Stomach smooth muscle (tissue), 2 donors: ENCODE data around the gene RHBDD3.

Source experiments
- H3K27ac ChIP-seq: one replicate; pipeline ENCODE4 v1.7.0; 2013; ENCODE audit warnings: mild to moderate bottlenecking, low read length, inconsistent platforms
- H3K27me3 ChIP-seq, 2 donors: one replicate each; pipeline ENCODE4 v1.7.0; 2013; ENCODE audit warnings: low read length in 2 of 2; ENCODE audit not compliant: insufficient read depth in 2 of 2, control insufficient read depth in 1 of 2
- H3K36me3 ChIP-seq, 2 donors: one replicate each; pipeline ENCODE4 v1.7.0; 2013; ENCODE audit warnings: low read length in 2 of 2; ENCODE audit not compliant: control insufficient read depth in 2 of 2, insufficient read depth in 2 of 2
- H3K4me1 ChIP-seq: one replicate; pipeline ENCODE4 v1.7.0; 2013; ENCODE audit warnings: low read length; ENCODE audit not compliant: control insufficient read depth, insufficient read depth
- H3K4me3 ChIP-seq, 2 donors: one replicate each; pipeline ENCODE4 v1.7.0; 2013; ENCODE audit warnings: low read length in 2 of 2
- H3K9ac ChIP-seq, 2 donors: one replicate each; pipeline ENCODE4 v1.7.0; 2013; ENCODE audit warnings: low read length in 2 of 2, mild to moderate bottlenecking in 1 of 2
- H3K9me3 ChIP-seq, 2 donors: one replicate each; pipeline ENCODE4 v1.7.0; 2013; ENCODE audit warnings: low read length in 2 of 2; ENCODE audit not compliant: control insufficient read depth in 2 of 2
- donor health status: healthy.
- donor health status: Pancreatic carcinoma.

RHBDD3 gene

DNA sequence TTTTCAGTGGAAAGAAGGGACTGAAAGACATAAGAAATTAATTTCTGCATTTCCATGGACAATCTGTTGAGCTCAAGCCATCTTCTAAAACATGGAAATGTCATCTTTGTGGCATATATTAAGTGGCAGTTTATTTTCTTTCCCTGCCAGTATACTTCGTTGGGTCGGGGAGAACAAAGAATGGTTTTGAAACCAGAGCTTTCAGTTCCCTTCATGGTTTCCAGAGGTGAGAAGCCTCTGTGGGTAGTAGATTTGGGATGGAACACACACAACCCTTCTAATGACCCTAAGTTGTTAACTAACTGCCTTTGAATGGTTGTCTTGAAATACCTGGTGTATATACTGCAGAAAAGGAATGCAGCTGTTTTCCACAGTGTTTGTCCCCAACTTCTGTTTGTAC is 21.1 kb upstream of the RHBDD3 start:
- Histone ChIP-seq H3K9me3 (no peaks in the 10 kb centered on the region), H3K9ac (no peak overlapping the region), H3K27me3 (no peaks in the 10 kb centered on the region), H3K4me3 (no peak overlapping the region), H3K27ac (no peak overlapping the region), H3K36me3 (peaks cover 49 to 57% of the 10 kb centered on the region in 2 donors), H3K4me1 (no peaks in the 10 kb centered on the region)

DNA sequence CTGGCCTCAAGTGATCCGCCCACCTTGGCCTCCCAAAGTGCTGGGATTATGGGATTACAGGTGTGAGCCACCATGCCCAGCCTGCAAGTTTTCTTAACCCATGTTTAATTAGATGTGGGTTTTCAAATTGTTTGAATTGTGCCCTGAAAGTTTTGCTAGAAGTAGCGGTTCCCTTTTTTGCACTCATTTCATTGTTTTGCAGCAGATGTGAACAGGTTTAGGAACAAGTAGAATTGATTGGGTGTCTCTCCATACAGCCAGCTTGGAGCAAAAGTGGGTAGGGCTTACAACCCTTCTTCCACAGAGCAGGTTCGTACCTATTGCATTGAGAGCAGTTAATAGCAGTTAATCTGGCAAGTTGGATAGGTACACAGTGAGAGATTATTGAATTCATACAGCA is 16.4 kb upstream of the RHBDD3 start:
- H3K4me1 ChIP-seq: no peaks in the 10 kb centered on the region
- no peak overlapping the region for H3K27ac ChIP-seq
- H3K9ac ChIP-seq: no peak overlapping the region
- no peak overlapping the region for H3K4me3 ChIP-seq
- no peaks in the 10 kb centered on the region for H3K27me3 ChIP-seq
- H3K36me3 ChIP-seq: peaks cover 53 to 54% of the 10 kb centered on the region in 2 donors
- no peaks in the 10 kb centered on the region for H3K9me3 ChIP-seq

DNA sequence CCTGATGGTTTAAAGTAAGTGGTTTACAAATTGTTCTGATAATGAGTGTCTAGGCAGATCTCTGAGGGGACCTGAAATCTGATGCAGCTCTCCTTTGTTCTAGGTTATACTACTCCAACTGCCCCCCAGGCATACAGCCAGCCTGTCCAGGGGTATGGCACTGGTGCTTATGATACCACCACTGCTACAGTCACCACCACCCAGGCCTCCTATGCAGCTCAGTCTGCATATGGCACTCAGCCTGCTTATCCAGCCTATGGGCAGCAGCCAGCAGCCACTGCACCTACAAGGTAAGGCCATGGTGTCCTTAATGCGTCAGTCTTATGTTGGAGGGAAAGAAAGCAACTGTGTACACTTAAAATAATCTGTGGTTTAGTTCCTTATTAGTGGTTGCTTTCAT is 10.1 kb upstream of the RHBDD3 start:
- Histone ChIP-seq H3K27ac (no peak overlapping the region), H3K4me3 (no peak overlapping the region), H3K4me1 (no peaks in the 10 kb centered on the region), H3K36me3 (peaks cover 42 to 47% of the 10 kb centered on the region in 2 donors), H3K9me3 (no peaks in the 10 kb centered on the region), H3K9ac (no peak overlapping the region), H3K27me3 (no peaks in the 10 kb centered on the region)

DNA sequence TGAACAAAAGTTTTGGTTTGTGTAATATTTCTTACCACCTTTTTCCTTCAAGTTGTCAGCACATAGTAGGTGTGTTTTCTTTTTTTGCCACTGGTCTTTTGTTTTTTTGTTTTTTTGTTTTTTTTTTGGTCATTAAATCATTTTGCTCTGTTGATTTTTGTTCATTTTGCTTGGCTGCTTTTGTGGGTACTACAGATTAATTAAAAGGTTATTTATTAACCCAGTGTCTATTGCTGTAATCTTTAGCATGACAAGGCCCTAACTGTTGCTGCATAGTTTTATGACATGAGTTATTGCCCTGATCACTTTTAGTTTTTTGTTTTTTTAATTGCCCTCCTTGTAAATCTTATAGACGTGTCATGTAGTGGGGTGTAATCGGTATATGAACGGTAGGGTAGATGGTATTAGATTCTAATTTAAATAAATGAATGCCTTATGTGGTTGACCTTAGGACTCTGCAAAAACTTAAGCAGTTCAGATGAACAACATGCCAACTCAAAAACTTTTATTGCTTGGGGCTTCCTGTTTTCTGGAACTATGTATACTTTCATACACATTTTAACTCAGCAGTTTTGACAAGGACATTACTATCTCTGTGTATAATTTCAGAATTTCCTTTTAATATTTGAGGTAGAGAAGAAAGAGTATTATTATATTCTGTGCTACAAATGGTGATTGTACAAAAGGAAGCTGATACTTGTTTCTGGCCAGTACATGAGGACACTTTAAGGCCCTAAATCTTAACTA is 8.2 kb upstream of the RHBDD3 start:
- Histone ChIP-seq H3K27ac (no peak overlapping the region), H3K36me3 (peaks cover 33 to 50% of the 10 kb centered on the region in 2 donors), H3K4me1 (peaks cover 8% of the 10 kb centered on the region)

DNA sequence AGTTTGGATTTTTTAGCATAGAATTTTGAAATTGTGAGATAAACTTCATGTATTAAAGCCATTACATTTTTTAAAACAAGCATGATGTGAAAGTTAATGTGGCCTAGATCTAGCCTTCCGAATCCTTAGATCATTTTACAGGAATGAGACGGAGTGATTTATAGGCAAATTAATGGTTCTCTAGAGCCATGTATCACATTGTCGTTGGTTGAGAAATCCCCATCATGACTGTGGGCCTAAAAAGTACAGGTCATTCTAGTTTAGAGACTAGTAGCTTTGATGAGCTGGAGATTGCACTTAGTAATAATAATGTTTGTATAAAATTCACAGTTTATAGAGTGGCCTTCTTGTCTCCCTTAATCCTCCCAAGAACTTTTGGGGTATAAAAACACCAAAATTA is 7.4 kb upstream of the RHBDD3 start:
- H3K4me3 ChIP-seq: no peak overlapping the region
- H3K9me3 ChIP-seq: no peaks in the 10 kb centered on the region
- no peak overlapping the region for H3K9ac ChIP-seq
- peaks cover 33 to 50% of the 10 kb centered on the region in 2 donors for H3K36me3 ChIP-seq
- H3K27me3 ChIP-seq: no peaks in the 10 kb centered on the region
- no peak overlapping the region for H3K27ac ChIP-seq
- peaks cover 8% of the 10 kb centered on the region for H3K4me1 ChIP-seq

More for the DNA sequence above, 8.2 kb upstream of the RHBDD3 start:
- H3K9ac ChIP-seq: no peak overlapping the region
- no peaks in the 10 kb centered on the region for H3K9me3 ChIP-seq
- H3K4me3 ChIP-seq: no peak overlapping the region
- no peaks in the 10 kb centered on the region for H3K27me3 ChIP-seq

DNA sequence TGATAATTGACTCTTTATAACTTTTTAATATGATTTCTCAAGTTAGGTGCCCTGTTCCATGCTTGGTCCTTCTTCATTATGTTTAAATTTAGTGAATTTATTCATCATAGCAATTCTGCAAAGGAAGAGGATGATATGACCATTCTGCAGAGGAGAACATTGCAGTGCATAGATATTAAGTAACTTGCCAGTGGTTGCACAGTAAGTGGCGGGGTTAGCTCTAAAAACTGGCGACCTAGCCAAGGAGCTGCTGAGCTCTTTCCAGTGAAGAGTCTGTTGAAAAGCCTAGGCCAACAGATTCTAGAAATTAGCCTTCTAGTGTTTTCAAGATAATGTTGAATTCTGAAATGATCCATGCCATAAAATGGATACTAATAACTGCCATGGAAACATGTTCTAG is 4.8 kb upstream of the RHBDD3 start:
- no peak overlapping the region for H3K9ac ChIP-seq
- peak overlapping the region in 1 of 2 donors; percentile 12 for H3K4me3 ChIP-seq
- peaks cover 18% of the 10 kb centered on the region for H3K4me1 ChIP-seq
- no peak overlapping the region for H3K27ac ChIP-seq
- peaks cover 15 to 33% of the 10 kb centered on the region in 2 donors for H3K36me3 ChIP-seq
- no peaks in the 10 kb centered on the region for H3K27me3 ChIP-seq
- H3K9me3 ChIP-seq: no peaks in the 10 kb centered on the region

DNA sequence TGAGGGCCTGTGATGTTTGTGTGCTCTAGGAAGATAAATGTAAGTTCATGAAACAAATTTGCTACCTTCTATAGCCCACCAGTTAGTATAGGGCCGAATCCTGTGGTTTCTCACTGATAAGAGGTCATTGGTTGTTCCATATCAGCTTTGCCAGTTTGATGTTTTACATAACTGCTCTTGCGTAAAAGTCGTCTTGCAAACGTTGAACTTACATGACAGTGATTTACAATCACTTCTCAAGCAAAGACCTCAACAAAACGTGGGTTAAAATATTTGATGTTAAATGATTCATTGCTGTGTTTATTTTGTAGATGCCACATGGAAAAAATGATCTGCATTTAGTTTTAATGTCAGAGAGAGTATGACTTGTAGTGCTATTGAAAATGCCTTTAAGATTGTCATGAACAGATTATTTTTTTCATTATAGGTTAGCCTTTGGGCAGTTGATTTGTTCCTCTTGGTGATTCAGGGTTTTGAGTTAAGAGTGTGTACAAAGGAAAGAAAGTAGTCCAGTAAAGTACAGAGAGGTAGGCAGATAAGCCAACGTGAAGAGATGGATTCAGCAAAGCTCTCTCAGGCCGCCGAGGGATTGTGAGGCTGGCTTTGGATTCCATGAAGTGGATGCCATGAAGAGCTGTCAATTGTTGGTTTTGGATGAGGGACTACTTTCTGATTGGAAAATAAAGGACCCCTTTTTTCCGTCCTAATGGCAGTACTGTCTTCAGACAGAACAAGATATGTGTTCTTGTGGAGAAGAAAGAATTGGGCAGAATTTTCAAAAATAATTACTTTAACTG is 2.9 kb upstream of the RHBDD3 start:
- peak overlapping the region; percentile 77 to 96 for H3K4me3 ChIP-seq
- H3K9ac ChIP-seq: peak overlapping the region in 1 of 2 donors; percentile 3
- no peak overlapping the region for H3K27ac ChIP-seq
- H3K36me3 ChIP-seq: peaks cover 11 to 21% of the 10 kb centered on the region in 2 donors
- H3K27me3 ChIP-seq: no peaks in the 10 kb centered on the region
- H3K9me3 ChIP-seq: no peaks in the 10 kb centered on the region
- H3K4me1 ChIP-seq: peaks cover 34% of the 10 kb centered on the region

DNA sequence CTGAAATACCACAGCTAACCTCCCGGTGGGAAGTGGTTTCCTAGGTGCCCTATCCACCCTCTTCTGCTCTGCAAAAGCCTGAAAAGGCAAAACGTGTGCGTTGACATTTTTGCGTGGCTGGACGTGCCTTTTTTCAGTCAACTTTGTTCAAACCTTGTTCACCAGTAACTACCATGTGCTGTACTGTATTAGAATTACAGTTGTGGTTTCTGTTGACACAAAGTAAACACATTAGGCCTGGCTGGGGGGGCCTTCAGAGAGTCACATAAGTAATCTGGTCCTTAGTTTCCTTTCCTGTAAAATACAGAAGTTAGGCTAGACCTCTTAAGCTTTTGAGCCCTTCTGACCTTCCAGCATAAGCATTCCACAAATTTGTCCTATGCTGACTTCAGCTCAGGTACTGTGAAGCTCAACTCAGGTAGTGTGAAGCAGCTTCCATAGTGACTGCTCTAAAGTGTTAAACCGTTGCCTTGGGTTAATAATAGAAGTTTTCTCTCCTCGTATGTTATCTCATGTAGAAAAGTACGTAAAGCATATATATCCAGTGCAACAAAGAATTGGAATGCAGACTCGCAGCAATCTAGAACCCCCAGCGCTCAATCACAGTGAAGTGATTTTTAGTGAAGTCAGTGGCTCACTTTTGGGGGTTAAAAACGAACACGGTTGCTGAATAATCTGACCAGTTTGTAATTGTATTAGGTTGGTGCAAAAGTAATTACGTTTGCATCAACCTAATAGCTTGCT is 2.1 kb upstream of the RHBDD3 start:
- H3K4me1 ChIP-seq: peaks cover 34% of the 10 kb centered on the region

DNA sequence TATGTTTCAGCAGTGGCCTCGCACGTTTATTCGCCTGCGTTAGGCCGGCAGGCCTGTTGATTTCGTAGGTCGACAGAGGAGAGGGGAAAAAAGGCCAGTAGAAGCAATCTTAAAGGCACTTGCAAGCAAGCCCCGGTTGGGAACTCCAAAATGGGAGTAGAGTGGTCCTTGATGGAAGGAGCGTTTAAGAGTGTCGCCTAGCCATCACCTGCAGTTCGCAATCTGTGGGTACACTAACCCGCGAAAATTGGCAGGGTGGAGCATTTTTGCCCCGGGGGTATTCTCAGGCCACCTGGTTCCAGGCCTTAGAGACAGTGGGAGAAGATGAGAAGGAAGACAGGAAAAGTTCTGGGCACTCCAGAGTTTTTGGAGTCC is 1.4 kb upstream of the RHBDD3 start:
- Histone ChIP-seq H3K9me3 (no peaks in the 10 kb centered on the region), H3K4me1 (peaks cover 34% of the 10 kb centered on the region), H3K4me3 (peak overlapping the region; percentile 77 to 96), H3K27me3 (no peaks in the 10 kb centered on the region), H3K36me3 (peaks cover 18 to 19% of the 10 kb centered on the region in 2 donors), H3K27ac (peak overlapping the region; percentile 100), H3K9ac (peak overlapping the region; percentile 97 to 100)

More for the DNA sequence above, 2.1 kb upstream of the RHBDD3 start:
- Histone ChIP-seq H3K4me3 (peak overlapping the region; percentile 77 to 96), H3K36me3 (peaks cover 16 to 18% of the 10 kb centered on the region in 2 donors), H3K9me3 (no peaks in the 10 kb centered on the region), H3K27ac (peak overlapping the region; percentile 1), H3K9ac (peak overlapping the region; percentile 97 to 100), H3K27me3 (no peaks in the 10 kb centered on the region)

DNA sequence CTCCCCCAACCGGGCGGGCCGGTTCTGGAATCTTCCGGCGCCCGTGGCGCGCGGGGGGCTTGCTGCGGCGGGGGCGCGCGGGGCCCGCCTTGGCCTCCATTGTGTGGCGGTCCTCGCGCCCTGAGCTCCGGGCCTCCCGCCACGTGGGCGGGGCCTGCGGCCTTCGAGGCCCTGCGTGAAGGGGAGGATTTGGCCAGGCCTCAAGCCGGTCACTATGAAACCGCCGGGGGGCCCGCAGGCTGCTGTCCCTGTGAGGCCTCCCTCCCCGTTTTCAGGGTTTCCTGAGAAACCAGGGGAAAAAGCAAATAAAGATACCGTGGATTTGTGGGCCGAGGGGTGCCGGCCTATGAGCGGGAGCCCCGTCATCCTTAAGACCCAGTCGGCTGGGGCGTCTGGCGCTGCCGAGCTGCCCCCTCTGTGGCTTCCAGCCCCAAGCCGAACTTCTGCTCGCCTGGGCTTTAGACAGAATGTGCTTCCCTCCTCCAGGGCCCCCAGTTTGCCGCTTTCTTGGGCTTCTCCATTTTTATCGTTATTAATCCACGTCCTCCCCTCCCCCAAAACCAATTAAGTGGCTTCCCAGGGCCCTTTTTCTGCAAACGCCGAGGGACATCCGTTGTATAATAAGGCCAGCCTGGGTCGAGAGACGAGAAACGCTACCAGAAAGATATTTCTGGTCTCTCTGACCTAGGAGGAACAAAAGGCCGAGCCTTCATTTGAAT is 889 bp upstream of the RHBDD3 start:
- Histone ChIP-seq H3K27ac (peak overlapping the region; percentile 100), H3K36me3 (peaks cover 16 to 19% of the 10 kb centered on the region in 2 donors), H3K27me3 (no peaks in the 10 kb centered on the region), H3K4me1 (peaks cover 34% of the 10 kb centered on the region), H3K9ac (peak overlapping the region; percentile 97 to 100), H3K4me3 (peak overlapping the region; percentile 77 to 96), H3K9me3 (no peaks in the 10 kb centered on the region)
